Measurements from ENCODE around the gene APRT.
"Not testable (repeated sequence)": the region's sequence is repeated elsewhere in the genome, so short reads cannot be mapped to it uniquely, and the experiment has no call there.

Gene APRT

GRCh38 chr16:88772871-88773811 is 38.6 kb downstream of the APRT start:
- peak; percentile 67 for DNase-seq (ENCODE audit: low read depth)

GRCh38 chr16:88771781-88772180 is 39.9 kb downstream of the APRT start:
- not testable (repeated sequence) for DNase-seq (ENCODE audit: low read depth)

DNA sequence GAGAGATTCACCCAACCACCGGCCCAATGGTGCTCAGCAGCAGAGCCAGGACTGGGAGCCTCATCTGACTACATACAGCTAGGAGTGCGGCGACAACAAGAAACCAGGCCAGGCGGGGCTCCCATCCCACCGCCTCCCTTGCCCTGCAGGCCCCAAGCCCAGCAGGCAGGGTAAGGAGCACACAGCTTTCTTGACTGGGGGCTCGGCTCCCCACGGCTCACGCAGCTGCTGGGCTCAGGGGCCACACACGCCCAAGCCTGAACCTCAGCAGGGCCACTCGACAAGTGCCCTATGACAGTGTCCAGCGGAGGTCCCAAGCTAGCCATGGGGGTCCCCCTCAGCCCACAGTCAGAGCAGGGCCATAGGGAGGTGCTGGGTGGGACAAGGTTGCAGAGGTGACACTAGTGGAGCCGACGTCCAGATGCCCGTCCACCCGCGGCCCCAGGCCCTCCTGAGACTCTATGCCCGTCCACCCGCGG is 40.4 kb downstream of the APRT start:
- no peak for DNase-seq (ENCODE audit: low read depth)

DNA sequence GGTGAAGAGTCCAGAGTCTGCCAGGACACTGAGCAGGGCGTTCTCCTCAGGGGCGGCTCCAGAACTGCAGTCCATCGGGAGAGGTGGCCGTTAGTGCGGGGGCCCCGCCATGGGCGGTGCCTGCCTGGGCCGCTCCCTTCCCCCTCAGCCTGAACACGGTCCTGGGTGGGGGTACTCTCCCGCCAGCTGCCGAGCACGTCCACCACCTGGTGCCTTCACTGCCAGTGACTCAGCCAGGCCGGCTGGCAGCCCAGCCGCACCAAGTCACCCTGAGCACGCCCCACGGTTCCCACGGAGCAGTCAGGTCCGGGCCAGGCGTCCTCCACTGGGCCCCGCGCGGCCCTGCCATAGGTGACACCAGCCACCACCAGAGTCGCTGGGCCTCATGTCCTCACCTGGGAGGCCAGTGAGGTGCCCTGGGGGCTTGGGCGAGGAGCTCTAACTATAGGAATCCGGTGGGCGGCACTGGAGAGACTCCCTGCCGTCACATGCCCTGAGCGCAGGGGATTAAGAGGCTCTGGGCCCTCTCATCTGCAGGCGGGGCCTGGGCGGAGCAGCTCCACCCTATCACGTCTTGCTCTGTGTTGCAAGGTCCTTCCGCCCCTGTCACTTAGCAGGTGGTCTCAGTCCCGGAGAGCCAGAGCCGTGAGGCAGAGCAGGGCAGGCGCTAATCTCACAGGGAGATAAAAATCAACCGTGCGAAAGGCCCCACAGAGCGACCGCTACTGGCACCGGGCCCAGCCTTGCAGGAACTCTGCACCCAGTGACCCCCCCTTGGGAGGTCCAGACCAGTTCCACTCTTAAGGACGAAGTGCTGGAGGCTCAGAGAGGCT is 41.1 kb downstream of the APRT start:
- no peak for DNase-seq (ENCODE audit: low read depth)

- DNase-seq (ENCODE audit: low read depth): no peak
Measured at GRCh38 chr16:88769617-88770460, 41.9 kb downstream of the APRT start.

- DNase-seq (ENCODE audit: low read depth): no peak
Measured at GRCh38 chr16:88768071-88768783, 43.5 kb downstream of the APRT start.

DNA sequence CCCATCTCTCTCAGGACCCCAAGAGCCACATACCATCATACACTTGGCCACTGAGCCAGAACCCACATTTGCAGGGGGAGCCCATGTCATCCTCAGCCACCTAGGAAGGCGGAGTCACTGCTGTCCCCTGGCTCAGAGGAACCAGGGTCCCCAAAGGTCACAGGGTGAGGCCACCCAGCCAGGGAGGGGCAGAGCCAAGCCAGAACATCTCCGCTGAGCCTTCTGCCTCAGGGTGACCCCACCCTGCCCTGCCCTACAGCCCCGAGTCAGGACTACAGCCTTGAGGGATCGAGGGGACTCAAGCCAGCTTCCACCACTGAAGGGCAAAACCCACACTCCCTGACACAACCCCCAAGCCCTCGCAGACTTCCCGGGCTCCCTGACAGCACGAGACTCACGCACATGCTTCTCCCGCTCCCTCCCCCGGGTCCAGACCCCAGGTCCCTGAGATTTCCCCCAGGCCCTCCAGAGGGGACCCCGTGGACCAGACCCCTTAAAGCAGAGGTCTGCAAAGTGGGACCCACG is 44.1 kb downstream of the APRT start:
- no peak for DNase-seq (ENCODE audit: low read depth)

- DNase-seq (ENCODE audit: low read depth): no peak
Measured at GRCh38 chr16:88766975-88767374, 44.8 kb downstream of the APRT start.

DNA sequence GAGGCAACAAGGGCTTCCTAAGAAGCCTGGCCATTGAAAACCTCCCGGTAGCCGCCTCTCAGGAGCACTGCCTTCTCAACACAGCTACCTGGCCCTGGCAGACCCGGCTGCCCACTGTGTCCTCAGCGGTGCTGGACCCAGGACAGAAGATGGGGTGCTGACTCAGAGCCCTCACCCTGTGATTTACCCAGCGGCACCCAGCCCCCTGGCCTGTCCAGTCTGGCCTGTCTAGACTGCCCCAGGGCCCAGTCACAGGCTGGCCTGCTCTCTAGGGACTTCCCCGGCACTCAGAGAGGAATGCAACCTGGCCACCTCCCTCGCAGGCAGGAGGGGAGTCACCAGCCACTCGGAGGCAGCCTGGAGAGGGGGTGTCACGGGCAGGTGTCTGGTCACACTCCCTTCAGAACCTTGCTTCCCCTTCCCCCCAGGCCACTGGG is 46.8 kb downstream of the APRT start:
- no peak for DNase-seq (ENCODE audit: low read depth)

GRCh38 chr16:88764080-88764479 is 47.6 kb downstream of the APRT start:
- DNase-seq (ENCODE audit: low read depth): no peak

DNA sequence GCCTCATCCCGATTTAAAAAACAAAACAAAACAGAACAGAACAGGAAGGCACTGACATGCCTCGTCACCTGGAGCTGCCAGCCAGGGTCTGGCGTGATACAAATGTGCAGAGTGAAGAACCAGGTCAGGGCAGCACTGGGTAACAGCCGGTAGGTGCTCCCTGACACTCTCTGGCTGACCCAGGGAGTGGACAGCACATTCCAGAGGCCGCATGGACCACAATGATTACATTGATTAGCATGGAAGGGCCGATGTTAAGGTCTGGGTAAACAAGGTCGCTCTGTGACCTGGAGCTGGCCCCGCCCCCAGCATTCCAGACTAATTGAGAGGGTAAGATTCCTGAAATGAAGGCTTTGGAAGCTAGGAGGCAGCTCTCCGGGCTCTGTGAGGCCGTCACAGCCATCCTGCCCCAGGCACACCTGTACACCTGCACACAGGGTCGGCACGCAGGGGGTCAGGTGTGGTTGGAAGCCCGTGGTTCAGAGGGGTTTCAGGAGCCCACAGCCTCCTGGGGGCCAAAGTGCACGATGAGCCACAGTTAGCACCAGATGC is 48.1 kb downstream of the APRT start:
- DNase-seq (ENCODE audit: low read depth): no peak

DNA sequence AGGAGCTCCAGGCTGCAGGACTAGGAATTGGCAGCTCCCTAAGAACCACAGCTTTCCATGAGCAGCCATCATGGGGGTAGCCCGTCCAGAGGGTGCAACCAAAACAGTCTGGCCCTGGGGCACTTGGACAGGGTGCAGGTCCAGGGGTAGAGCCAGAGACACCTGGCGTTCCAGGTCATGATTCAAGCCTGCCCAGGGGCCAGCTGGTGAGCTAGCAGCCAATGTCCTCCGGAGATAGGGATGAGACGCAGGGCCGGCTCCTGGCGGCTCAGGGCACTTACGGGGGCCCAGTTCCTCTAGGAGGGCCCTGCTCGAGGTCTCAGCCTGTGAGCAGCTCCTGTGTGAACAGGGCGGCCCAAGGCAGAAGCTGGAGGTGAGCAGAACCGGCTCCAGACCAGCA is 48.8 kb downstream of the APRT start:
- no peak for DNase-seq (ENCODE audit: low read depth)

DNA sequence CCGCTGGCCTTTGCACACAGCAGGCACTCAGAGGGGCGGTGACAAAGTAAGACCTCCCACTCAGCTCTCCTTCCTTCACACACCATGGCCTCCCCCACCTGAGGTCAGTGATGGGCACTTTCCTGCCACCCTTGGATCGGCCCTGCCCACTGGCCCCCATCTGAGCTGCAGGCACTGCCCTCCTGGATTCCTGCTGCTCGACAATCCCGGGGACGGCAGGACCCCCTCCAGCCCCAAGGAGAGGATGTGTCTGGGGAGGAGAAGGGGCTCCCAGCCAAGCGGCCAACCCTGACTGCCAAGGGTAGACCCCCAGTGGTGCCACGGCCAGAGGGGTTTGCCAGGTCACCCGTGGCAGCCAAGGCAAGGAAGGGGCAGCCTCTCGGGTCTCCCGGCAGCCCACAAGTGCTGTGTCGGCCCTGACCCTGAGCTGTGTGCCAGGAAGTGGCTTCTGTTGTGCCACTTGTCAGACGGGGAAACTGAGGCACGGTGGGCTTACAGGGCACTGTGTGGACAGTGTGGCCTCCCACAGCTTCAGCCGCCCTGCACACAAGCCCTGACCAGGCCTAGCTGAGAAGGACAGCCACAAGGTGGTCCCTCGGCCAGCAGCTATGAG is 49.4 kb downstream of the APRT start:
- no peak for DNase-seq (ENCODE audit: low read depth)

- DNase-seq (ENCODE audit: low read depth): no peak
Measured at GRCh38 chr16:88761830-88762229, 49.9 kb downstream of the APRT start.

DNA sequence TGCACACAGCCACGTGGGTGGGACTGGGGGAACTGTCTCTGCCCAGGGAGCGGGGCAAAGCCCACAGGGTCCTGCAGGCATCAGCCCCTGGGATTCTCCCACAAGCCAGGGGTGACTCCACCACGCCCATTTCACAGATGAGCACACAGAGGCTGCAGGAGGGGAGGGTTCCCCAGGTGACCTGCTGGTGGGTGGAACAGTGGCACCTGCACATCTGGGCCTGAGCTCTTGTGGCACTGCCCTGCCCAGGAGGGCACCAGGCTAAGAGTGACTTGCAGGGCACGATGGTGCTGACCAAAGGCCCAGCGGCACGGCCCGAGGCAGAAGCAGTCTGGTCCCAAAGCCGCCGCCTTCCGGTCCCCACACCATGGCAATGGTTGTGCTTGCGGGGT is 50.6 kb downstream of the APRT start:
- DNase-seq (ENCODE audit: low read depth): no peak

- DNase-seq (ENCODE audit: low read depth): no peak
Measured at GRCh38 chr16:88760424-88761142, 51.1 kb downstream of the APRT start.

- no peak for DNase-seq (ENCODE audit: low read depth)
Measured at GRCh38 chr16:88759976-88760350, 51.8 kb downstream of the APRT start.

All from HS-27A (cell line).